NCI-H1930 (cell line): Measurements from ENCODE around the gene WDFY3.
"Not testable (repeated sequence)": the region's sequence is repeated elsewhere in the genome, so short reads cannot be mapped to it uniquely, and the experiment has no call there.

ENCODE experiments used
- DNase-seq, 2 experiments: peaks; one replicate each; lab custom pipeline; 2025; lab: John Stamatoyannopoulos, UW

WDFY3 gene

GRCh38 chr4:84708406-84709135 is 257.9 kb downstream of the WDFY3 start:
- DNase-seq: no peak

- no peak for DNase-seq
Observed at GRCh38 chr4:84706286-84706685, 260.2 kb downstream of the WDFY3 start.

GRCh38 chr4:84699001-84699671 is 267.4 kb downstream of the WDFY3 start:
- DNase-seq: no peak

GRCh38 chr4:84697615-84698201 is 268.8 kb downstream of the WDFY3 start:
- DNase-seq: no peak

GRCh38 chr4:84697159-84697558 is 269.3 kb downstream of the WDFY3 start:
- DNase-seq: no peak

- no peak for DNase-seq
Observed at GRCh38 chr4:84691800-84692199, 274.7 kb downstream of the WDFY3 start.

- no peak for DNase-seq
Observed at GRCh38 chr4:84691170-84691691, 275.3 kb downstream of the WDFY3 start.

- no peak for DNase-seq
Observed at GRCh38 chr4:84690481-84690880, 276.0 kb downstream of the WDFY3 start.

- DNase-seq: no peak
Observed at GRCh38 chr4:84689197-84689596, 277.3 kb downstream of the WDFY3 start.

GRCh38 chr4:84688605-84689004 is 277.9 kb downstream of the WDFY3 start:
- DNase-seq: no peak

GRCh38 chr4:84685105-84685504 is 281.4 kb downstream of the WDFY3 start:
- DNase-seq: no peak

GRCh38 chr4:84684361-84684760 is 282.1 kb downstream of the WDFY3 start:
- DNase-seq: no peak

GRCh38 chr4:84683064-84683850 is 283.2 kb downstream of the WDFY3 start:
- no peak for DNase-seq

- DNase-seq: not testable (repeated sequence)
Observed at GRCh38 chr4:84682661-84683060, 283.8 kb downstream of the WDFY3 start.

GRCh38 chr4:84681486-84682274 is 284.8 kb downstream of the WDFY3 start:
- no peak for DNase-seq

- DNase-seq: no peak
Observed at GRCh38 chr4:84680956-84681355, 285.5 kb downstream of the WDFY3 start.

GRCh38 chr4:84678976-84679744 is 287.3 kb downstream of the WDFY3 start:
- DNase-seq: no peak

- DNase-seq: no peak
Observed at GRCh38 chr4:84677995-84678394, 288.5 kb downstream of the WDFY3 start.

- no peak for DNase-seq
Observed at GRCh38 chr4:84677093-84677492, 289.4 kb downstream of the WDFY3 start.

- DNase-seq: no peak
Observed at GRCh38 chr4:84673475-84674240, 292.8 kb downstream of the WDFY3 start.
